Measurements from ENCODE around the gene SYNE2.
"Not testable (repeated sequence)": the region's sequence is repeated elsewhere in the genome, so short reads cannot be mapped to it uniquely, and the experiment has no call there.

The SYNE2 gene

DNA sequence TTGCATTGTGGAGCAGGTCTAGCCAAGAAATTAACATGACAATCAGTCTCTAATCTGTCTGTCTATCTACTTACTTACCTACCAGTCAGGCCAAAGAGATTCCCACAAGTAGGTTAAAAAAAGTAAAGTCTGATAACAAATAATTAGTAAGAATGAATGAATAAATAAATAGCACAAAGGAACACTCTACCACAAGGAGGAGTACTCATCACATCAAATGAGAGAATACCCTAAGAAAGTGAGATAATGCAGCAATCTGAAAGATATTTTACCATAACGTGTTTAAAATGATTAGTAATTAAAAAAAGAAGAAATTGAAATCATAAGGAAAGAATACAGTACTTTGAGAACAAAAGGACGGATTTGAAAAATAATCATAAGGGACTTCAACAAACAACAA lies 187.2 kb downstream of the SYNE2 start:
- DNase-seq = no peak

DNA sequence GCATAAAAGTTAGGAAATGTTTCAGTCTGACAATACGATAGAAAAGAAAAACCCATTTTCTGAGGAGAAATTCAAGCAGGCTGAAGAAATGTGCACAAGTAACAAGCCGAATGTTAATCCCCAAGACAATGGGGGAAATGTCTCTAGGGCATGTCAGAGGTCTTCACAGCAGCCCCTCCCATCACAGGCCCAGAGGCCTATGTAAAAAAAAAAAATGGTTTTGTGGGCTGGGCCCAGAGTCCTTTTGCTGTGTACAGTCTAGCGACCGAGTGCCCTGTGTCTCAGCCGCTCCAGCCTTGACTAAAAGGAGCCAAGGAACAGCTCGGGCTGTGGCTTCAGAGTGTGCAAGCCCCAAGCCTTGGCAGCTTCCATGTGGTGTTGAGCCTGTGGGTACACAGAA lies 190.5 kb downstream of the SYNE2 start:
- not testable (repeated sequence) for DNase-seq

DNA sequence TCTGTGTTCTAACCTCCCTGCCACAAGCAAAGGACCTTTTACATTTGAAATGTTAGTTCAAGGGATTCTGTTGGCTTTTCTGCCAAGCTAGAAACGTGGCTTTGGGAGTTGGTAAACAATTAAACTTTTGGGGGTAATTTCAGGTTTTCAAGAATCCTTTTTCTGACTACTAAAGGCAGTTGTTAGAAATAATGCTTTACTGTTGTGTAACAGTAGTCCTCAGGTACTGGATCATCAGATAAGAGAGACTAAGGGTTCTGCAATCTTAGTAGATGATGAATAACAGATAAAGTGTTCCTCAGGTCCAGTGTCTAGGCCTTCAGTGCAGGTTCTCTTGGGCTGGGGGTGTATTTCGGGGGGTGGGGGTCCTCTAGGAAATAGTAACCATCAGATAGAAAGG lies 192.3 kb downstream of the SYNE2 start:
- DNase-seq = no peak

DNA sequence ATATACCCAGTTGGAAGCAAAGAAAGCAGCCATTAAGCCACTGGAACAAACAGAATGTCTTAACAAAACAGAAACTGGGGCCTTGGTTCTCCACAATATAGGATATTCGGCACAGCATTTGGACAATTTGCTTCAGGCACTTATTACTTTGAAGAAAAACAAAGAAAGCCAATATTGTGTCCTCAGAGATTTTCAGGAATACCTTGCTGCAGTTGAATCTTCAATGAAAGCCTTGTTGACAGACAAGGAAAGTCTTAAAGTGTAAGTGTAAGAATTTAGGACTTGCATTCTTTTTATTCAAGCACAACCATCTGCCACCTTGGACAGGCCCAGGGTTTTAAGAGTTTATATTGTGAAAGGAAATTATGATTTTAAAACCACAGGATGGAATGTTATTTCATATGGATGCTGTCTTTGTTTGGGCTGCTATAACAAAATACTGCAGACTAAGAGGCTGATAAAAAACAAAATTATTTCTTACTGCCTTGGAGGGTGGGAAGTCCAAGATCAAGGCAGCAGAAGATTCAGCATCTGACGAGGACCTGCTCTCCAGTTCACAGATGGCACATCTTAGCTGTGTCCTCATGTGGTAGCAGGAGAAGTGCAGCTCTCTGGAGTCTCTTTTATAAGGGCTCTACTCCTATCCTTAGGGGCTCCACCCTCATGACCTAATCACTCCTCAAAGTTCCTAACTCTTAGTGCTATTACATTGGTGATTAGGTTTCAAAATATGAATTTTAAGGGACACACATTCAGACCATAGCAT lies 197.0 kb downstream of the SYNE2 start:
- no peak for DNase-seq

DNA sequence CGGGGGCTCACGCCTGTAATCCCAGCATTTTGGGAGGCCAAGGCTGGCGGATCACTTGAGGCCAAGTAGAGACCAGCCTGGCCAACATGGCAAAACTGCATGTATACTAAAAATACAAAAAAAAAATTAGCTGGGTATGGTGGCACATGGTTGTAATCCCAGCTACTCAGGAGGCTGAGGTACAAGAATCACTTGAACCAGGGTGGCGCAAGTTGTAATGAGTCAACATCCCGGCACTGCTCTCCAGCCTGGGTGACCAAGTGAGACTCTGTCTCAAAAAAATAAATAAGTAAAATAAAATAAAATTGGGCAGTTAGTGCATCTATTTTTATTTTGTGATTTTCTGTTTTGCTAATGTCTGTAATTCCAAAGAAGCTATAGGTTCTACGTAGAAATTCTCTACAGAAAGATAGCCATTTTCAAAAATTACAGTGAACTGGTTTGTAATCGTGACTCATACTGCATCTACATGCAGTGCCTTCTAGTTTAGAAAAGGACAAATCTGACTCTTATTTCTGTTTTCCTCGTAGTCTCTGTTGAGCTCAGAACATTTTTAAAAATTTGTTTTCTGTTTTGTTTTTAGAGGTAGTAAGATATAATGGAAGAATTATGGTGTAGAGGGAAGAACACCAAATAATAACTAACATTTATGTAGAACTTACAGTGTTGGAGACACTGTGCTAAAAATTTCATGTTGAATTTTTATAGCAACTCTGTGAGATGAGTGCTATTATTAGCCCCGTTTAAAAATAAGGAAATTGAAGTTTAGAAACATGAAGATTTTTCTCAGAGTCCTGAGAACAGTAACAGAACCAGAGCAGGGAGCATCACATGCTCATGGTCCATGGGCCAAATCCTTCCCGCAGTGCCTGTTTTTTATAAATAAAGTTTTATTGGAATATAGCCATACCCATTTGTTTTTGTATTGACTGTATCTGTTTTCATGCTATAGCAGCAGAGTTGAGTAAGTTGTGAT lies 201.2 kb downstream of the SYNE2 start:
- DNase-seq = no peak

DNA sequence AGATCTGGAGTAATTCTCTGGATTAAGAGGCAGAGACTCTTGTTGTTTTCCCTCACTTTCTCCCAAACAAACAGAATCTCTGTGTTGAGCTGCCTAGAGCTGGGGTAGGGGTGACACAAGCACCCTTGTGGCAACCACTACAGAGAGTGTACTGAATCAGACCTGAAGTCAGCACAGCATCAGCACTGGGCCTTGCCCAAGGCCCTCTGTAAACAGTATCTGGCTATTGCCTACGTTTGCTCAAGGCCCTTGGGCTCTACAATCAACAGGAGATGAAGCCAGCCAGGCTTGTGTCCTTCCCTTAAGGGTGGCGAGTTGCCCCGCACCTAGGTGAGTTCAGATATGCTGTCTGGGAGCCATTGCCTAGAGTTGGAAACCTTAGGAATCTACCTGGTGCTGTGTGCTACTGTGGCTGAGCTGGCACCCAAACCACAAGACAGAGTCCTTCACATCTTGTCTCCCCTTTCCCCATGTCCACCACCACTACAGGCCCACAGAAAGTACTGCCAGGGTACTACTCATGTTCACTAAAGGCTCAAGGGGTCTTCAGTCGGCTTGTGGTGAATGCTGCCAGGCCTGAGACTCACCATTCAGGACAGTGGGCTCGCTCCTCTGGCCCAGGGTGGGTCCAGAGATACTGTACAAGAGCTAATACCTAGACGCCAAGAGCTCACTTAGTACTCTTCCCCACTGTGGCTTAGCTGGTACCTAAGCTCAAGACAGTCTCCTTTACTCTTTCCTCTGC lies 206.8 kb downstream of the SYNE2 start:
- DNase-seq = no peak

DNA sequence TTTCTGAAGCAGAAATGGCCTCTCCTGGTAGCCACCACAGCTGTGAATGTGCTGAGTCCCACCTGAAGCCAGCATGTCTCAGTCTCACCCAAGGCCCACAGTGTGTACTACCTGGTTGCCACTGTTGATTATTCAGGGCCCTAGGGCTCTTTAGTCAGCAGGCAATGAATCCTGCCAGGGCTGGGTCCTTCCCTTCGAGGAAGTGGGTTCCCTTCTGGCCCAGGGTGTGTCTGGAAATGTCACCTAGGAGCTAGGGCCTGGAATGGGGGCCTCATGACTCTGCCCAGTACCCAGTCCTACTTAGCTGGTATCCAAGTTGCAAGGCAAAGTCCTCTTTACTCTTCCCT lies 207.4 kb downstream of the SYNE2 start:
- DNase-seq = no peak

DNA sequence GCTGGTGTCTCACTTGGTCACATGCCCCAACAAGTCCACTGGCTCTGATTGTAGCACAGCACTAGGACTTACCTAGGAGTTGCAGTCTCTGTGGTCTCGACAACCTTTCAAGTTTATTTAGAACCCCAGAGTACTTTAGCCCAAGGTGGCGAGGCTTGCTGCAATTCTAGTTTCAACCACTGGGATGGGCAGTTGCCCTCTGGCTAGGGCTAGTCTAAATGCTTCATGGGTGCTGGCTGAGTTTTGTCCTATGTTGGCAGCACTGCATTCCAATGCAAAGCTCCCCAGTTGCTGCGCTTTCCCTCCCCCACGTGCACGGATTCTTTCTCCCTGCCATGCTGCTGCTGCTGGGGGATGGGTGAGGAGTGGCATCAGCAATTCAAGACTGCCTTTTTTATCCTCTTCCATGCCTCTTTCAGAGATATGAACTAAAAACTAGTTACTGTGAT lies 207.9 kb downstream of the SYNE2 start:
- DNase-seq = no peak

DNA sequence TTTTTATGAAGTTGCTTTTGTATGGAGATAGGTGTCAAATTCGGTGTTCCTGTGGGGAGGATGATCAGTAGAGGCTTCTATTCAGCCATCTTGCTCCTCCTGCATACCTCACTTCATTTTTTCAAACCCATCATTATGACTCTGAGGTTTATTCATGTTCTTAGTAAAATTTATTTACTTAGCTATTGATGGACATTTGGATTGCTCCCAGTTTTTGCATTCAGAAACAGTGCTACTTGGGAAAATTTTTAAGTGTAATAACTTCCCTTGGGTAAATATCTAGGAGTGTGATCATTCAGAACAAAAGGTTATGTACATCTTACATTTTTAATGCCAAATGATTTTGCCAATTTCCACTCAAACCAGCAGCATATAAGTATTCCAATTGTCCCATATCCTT lies 208.3 kb downstream of the SYNE2 start:
- DNase-seq = peak; percentile 27

DNA sequence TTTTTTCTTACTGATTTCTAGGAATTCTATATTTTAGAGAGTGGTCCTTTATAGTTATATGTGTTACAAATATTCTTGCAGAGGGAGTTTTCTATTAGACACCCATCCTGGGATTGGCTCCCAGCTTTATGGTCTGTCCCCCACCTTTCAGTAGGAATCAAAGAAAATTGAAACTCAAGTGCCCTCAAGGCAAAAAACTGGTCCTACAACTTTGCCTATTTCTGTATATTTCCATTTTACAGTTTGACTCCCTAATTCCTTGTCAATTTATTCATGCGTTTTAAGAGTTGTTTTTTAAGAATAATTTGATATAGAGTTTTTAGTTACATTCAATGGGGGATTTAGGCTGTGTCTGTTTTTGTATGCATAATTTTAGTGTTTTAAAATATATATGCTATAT lies 208.9 kb downstream of the SYNE2 start:
- DNase-seq = no peak

DNA sequence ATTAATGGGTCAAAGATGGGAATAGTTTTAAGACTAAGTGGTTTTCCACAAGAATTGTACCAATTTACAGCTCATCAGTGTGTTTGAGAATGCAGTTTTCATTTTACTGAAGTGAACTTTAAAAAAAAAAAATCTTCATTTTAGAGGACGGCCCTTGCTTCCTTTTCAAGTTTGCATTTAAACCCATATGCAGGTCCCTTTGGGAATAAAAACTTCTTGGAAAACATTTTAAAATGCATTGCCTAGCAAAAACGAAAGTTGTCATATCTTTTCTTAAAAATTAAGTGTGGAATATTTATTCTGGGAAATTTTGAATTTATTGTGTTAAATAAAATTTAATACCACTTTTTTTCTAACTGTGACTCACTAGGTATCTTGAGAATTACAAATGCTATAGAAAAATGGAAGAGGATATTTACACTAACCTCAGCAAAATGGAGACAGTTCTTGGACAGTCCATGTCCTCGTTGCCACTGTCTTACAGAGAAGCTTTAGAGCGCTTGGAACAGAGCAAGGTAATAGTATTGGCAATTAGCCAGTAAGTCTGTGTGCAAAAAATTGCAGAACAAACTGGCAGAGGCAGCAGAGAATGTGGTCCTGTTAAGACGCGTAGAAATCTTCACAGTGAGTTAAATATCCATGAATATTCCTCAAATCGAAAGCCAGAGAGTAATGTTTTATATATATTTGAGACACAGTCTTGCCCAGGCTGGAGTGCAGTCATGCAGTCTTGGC lies 209.7 kb downstream of the SYNE2 start:
- DNase-seq = peak; percentile 1

DNA sequence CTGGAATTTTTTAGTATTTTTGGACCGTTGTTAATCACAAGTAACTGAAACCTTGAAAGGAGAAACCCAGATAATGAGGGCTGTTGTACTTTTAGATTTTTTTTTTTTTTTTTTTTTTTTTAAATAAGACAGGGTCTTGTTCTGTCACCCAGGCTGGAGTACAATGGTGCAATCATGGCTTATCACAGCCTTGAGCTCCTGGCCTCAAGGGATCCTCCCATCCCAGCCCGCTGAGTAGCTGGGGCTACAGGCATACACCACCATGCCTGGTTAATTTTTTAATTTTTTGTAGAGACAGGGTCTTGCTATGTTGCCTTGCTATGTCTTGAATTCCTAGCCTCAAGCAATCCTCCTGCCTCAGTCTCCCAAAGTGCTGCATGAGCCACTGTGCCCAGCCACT lies 211.6 kb downstream of the SYNE2 start:
- DNase-seq = no peak

DNA sequence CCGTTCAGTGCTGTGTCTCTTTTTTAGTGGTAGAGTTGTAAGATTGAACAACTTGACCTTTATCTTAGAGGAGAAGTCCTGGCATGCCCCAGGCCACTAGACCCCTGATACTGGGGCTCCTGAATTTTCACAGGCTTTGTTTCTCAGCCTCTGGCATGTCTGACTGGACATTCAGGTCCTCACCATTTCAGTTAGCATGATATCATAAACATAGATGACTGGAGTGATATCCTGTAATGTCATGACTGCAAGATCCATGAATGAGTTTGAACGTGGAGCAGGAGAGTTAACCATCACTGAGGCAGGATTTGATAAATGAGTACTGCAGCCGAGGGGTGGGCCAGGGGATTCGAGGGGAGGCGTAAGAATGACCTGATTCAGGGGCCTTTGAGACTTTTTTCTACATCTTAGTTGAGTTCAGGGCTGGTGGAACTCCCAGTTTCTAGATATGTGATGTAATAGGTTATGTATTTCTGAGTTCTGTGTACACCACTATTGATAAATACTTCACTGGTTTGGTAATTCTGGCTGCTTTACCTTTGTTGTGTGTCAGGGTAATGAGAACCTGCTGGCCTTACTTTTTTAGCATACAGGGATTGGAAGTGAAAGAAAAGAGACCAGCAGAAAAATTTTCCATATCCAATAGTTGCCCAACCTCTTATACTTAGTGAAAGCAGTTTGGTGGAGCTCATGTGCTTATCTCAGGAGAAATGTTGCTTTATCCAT lies 217.0 kb downstream of the SYNE2 start:
- no peak for DNase-seq

DNA sequence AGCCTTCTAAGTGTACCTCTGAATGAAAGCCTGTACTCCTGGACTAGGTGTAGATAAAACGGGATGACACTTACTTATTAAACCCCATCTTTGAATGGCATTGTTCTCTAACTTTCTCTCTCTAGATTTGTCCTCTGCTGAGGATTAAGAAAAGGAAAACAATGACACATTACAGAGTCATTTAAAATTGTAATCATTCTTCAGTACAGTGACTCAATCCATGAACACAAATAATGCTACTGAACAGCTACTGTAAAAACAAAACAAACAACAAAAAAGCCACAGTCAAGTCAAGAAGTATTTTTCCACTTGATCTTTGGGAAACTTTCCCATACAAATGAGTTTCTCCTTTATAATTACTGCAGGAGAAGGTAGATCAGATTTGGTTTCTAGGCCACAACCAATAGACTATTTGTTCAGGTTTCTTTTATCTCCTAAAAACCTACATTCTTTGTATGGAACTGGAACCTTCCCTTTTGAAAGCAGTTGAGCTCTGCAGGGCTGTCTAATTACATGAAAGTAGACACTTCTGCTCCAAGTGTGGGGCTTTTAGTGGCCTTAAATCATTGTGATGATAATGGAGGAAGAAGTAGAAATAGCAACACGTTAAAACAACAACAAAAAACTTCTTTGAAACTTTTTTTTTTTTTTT lies 222.3 kb downstream of the SYNE2 start:
- DNase-seq = no peak

DNA sequence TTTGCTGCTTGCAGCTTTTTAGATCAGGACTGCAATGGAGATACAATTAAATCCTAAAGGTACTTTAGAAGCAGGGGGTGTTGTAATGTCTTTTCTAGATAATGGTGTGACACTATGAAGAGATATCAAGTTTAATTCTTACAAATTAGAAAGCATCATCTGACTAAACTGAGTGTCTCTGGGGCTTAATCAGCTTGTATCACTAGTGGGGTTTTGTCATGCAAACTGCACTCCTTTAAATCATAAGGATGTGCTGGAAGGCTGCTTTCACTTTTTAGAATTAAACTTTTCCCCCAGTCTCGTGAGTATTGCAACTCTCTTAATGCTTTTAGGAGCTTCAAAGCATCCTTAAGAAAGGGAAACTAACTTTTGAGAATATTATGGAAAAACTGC lies 222.8 kb downstream of the SYNE2 start:
- no peak for DNase-seq

DNA sequence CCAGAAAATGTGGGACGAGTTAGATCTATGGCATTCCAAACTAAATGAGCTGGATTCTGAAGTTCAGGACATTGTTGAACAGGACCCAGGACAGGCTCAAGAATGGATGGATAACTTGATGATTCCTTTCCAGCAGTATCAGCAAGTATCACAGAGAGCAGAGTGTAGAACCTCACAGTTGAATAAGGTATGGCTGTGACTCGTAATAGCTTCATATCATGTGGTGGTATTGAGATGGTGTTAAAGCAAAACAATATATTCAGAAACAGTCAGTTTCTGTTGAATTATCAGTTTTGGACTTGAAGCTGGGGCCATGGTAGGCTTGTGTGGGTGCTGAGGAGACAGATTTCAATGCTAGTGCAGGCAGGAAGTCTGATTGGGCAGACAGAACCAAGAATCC lies 227.6 kb downstream of the SYNE2 start:
- no peak for DNase-seq

DNA sequence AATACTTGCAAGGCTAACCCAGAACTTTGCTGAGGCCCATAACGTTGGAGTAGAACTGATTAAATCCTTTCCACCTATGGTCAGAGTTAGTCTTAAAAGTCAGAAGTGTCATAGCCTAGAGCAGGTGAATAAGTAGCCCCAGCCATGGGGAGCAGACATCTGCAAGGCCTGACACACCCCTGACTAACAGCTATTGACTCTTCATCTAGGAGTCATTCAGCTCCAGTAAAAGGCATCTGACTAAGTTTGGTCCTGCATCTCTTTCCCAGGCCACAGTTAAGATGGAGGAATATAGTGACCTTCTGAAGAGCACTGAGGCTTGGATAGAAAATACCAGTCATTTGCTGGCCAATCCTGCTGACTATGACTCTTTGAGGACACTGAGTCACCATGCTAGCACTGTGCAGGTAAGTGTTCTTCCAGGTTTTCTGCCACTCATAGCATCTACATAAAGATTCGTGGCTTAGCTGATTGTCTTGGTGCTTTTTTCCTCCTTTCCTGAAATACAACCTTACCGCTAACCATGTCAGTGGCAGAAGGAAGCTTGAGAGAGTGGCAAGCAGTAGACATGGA lies 228.5 kb downstream of the SYNE2 start:
- no peak for DNase-seq

DNA sequence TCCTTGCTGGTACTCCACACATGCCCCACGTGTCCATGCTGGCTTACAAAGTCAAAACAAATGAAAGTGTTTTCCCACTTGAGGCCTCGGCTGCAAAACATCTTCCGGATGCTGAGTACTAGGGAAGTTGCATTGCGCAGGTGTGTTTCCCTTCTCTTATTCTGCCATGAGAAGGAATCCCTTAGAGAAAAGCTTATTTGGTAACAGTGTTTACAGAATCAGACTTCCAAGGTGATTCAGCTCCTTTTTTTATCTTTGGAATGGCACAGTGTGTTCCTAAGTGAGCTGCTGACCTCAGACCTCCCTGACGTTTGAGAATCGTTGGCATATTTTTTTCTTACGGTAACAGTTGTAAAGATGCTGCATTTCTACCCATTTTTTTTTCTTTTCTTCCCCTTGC lies 230.0 kb downstream of the SYNE2 start:
- DNase-seq = no peak

DNA sequence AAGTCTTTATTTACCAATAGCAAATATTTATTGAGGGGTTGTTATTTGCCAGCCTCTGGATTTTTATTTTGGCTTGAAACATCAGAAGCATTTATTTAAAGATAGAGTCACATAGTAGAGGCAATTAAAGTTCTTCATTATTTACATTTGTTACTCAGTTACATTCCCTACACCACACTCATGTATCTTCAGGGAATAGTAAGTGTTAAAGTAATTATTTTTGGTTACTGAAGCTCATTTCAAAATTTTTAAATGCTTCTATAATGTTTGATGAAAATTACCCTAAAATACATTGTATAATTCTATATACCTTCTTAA lies 235.8 kb downstream of the SYNE2 start:
- no peak for DNase-seq

DNA sequence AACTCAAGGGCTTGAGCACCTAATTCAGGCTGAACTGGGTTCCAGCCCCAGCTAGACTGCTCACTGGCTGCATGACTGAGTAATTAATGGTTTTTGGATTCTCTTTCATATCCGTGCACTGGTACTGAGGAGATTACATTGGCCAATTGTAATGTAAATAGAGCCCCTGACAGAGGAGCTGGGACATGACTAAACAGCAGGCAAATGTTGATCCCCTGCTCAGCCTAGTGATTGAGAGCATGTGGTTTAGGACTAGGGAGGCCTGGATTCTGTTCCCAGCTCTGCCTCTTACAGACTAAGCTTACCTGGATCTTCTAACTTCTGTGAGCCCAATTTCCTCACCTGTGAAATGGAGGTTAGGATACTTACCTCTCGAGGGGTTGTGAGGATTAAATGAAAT lies 237.1 kb downstream of the SYNE2 start:
- DNase-seq = no peak

DNA sequence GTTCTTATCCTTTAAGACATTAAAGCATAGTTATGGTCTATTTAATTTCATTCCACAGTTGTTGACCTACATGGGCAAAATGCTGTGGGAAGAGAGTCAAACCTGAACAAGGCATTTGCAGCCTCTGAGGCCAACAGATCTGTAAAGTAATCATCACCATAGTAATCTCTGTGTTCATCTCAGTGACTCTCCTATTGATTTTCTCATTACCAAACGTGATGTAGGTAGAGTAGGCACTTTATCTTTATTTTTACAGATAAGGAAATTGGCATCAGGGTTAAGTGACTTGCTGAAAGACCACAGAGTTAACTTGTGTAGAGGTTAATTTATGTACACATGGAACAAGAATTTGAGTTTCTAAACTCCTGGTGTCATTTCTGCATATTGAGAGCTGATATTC lies 238.4 kb downstream of the SYNE2 start:
- no peak for DNase-seq
